Measurements from ENCODE around the gene DUSP15.

DUSP15 gene

DNA sequence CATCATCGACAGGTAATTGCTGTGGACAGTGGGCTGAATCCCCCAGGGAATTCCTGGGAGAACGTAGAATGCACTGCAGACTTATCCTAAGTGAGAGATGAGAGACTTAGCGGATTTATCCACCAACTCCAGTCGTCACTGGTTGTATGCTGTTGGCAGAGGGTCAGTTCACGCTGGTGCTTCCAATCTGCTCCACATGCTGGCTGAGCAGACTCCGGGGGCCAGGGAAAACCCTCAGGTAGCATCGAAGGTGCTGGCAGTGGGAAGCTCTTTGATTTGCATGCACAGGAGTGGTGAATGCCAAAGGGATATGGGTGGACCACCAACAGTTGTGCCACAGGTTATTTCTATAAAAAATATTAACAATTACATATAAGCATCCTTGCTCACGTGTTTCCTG lies 20.3 kb upstream of the DUSP15 start:
- no peak for DNase-seq

DNA sequence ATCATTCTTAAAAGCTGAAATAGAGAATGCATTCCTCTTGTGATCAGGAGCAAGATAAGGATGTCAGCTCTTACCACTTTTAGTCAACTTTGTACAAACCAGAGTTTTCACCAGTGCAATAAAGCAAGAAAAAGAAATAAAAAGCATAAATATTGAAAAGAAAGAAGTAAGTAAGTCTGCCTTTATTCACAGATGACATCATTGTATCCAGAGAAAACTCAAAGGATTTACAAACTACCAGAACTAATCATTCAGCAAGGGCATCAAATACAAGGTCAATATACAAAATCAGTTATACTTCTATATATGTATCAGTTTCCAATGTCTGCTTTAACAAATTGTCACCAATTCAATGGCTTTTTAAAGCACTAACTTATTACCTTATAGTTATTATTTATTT lies 13.5 kb upstream of the DUSP15 start:
- DNase-seq, result no peak

DNA sequence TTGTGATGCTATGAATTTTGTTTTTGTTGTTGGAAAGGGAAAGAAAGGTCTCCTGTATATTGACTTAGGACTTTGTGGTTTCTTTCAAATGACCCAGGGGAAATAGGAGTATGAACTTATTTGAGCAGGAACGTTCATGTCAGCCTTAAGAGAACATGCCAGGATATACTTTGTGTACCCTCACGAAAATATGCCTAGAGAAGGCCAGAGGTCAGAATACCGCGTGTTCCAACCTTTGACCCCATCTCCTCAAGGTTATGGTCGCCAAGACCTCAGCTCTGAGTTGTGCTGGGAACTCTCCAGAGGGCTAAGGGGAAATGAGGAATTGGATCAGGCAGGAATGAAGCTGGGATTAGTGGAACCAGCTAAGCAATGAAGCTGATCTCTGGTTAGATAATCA lies 11.6 kb upstream of the DUSP15 start:
- DNase-seq, result no peak

DNA sequence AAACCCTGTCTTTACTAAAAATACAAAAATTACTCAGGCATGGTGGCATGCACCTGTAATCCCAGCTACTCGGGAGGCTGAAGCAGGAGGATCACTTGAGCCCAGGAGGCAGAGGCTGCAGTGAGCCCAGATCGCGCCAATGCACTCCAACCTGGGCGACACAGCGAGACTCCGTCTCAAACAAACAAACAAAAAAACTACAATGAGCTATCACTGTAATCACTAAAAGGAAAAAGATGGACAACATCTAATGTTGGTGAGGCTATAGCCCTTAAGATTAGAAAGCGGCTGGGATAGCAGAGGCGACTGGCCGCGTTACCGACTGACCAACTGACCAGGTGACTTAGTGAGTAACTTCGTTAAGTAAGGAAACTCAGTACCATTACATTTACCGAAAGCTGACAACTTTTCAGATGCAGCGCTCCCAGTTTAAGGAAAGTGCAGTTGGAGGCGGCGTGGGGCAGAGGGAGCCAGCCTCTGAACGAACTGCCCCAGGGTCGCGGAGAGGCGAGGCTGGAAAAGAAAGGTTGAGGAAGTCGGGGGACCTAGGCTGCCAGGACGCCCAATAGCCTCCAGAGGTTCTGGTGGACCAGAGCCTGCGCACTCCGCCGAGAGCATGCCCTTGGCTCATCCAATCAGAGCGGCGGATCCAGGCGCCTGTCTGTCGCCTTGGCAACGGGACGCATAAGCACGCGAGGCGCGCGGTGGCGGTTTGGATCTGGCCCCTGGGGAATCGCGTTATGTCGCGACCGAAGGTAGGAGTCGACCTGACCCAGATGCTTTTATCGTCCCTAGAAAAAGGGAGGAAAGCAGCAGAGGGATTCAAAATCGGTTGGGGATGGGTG lies 9.0 kb upstream of the DUSP15 start:
- peak; percentile 93 for DNase-seq

DNA sequence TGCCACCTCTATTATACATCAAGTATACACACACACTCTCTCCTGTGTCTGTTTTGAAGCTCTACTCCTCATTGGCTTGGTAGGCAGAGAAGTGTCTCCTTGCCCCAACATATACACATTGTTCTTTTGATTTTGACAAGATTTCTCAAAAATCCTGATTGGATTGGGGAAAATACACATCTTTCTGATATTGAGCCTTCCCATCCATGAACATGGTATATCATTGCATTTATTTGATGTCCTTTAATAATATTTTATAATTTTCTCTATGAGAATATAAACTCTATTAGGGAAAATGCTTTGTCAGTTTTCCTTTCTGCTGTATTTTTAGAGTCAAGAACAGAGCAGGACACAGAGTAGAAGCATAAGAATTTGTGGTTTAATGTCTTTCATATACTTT lies 7.4 kb upstream of the DUSP15 start:
- no peak for DNase-seq

DNA sequence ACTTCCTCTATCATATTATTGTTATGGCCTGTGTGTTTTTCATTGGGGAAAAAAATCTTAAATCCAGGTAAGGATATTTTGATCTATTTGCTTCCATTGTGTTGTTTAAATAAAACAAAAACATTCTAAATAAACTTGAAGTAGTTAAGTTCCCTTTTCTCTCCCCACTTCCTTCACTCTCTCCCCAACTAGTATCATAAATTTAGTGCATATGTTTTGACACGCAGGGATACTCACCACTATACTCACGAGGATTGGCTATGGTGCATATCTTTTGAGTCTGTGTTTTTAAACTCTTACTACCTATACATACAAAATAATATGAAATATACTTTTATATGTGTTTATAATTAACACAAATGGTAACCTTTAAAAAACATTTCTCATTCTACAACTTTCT lies 5.3 kb upstream of the DUSP15 start:
- DNase-seq, result no peak

DNA sequence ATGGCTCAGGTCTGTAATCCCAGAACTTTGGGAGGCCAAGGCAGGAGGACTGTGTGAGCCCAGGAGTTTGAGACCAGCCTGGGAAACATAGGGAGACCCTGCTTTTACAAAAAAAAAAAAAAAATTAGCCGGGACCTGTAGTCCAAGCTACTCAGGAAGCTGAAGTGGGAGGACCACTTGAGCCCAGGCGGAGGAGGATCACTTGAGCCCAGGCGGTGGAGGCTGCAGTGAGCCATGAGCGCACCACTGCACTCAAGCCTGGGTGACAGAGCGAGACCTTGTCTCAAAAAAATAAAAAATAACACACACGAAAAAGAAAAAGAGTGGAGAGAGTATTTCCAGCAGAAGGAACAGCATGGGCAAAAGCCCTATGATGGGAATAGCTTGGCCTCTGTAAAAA lies 2.1 kb upstream of the DUSP15 start:
- no peak for DNase-seq

DNA sequence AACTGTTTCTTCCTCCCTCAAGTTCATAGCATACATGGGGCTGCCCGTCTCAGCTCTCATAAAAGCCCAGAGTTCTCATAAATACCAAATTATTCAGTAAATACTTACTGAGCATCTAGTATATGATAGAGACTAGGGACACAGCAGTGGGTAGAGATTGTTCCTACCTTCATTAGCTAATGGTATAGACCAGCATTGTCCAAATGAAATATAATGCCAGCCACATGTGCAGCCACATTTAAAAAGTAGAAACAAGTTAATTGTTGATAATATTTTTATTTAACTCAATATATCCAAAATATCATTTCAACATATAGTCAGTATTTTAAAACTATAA lies 1.3 kb upstream of the DUSP15 start:
- DNase-seq, result no peak

DNA sequence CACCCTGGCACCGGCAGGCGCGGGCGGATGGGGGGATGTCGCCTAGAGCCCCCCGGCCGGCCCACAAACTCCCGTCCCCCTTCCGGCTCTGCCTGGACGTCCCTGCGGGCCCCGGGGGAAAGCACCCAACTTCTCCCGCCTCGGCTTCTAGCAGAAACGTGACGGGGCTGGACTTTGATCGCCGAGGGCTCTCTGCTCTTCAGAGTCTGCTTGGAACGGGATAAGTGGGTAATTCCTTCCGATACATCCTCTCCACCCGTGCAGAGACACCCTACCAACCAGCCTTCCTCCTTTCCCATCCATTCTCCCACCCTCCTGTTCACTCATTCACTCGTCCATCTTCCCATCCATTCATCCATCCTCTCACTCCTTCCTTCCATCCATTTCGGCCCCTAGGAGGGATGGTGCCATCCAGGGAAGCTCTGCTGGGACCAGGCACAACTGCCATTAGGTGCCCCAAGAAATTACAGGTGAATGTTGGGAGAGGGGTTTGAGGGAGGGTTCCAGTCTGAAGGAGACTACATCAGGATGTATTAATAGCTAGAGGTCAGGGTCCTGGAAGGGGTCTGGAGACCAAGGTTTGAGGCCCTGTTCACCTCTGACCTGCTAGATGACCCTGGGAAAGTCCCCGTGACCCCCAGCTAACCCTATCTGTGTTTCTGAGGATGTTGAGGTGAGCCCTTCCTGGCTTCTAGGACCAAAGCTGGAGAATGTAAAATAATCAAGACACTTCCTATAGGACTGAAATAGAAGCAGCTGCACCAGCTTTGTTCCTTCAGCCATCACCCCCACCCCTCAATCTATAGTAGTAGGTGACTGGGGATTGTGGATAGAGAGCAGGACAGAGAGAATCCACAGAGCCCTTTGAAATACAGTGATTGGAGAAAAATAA lies 645 bp upstream of the DUSP15 start:
- no peak for DNase-seq

DNA sequence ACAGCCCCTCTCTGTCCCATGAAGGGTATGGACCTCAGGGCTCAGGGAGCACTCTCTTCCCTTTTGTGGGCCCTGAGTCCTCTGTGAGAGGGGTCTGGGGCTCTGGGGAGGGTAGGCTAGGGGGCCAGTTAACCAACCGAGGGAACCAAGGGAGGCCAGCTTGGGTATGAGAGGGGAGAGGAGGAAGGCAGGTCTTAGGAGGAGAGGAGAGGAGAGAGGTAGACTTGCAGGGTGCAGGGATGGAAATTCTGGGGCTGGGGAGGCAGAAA lies 720 bp downstream of the DUSP15 start:
- DNase-seq, result no peak

DNA sequence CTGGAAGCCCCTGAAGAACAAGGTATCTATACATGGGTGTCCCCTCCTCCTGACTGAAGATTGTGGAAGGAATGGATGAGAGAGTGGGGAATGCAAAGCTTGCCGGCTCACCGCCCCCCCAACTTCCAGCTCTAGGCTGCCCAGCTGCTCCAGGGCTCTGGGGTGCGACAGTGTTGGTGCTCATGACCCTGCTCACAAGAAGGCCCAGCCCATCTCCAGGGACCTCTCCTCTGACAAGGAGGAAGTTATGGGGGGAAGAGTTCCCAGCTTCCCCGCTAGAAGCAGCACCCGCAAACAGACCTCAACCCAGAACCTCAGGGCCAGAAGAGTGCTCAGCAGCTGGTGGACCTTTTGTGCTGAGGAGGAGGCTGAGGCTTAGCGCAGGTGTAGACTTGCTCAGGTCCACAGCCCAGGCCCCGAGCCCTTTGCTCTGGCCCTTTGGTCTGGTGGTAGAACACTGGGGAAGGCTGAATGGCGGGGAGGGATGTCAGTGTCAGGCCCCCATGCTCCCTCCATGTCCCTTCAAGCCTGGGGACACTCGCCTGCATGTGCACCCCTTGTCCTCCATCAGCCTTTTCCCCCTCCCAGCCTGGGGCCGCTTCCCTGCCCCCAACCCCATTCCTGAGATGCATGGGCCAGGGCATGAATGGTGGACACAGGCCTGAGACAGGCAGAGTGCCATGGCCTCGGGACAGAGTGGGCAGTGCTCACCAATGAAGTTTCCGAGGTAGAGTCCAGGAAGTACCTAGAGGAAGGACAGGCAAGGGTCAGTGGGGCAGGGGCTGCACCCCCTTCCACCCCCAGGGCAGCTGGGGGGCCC lies 1.3 kb downstream of the DUSP15 start:
- DNase-seq, result no peak

DNA sequence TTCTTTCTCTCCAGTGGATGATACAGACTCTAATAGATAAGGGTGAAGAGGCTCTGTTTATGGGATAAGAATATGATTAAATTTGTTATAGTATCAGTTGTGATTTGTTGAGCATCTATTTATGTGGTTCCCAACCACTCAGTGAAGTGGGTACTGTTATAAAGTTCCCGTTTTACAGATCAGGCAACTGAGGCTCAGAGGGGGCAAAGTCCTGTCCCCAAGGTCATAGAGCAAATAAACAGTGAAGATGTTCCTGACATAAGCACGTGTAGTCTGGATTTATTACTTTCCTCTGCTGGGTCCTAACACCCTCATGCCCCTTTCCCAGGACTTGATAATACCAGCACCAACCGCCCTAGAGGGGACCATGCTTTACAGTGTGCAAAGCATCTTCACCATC lies 4.1 kb downstream of the DUSP15 start:
- no peak for DNase-seq

DNA sequence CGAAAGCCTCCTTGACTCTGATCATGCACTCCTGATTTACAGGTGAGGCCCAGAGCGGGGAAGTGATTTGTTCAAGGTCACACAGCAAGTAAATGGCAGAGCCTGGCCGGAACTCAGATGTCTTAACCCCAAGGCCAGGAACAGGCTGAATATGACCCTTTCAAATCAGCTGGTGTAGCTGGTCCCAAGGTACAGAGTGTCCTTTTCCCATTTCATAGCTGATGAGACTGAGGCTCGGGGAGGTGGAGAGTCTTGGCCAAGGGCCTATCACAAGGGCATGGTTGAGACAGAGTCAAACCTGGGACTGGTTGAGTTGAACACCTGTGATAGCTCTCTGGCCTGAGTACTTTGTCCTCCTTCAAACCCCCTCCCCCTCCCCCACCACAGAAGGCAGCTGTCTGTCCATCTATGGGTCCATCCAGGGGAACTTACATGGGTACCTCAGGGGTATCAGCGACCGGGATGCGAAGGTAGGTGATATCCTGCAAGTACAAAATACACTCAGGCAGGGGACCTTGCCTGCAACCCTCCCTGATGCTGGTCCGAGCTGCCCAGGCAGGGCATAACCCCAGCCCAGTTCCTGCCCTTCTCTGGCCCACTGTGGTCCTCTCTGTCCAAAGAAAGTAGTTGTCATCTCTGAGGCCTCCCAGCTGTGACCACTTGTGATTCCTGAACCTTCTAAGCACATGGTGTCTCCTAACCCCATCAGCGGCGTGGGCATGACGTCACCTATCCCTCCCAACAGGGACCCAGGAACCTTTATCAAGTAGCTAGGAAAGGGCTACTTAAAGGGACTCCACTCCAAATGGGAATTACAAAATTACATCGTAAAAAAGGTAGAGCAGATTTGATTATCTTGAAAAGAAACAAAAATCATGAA lies 5.6 kb downstream of the DUSP15 start:
- DNase-seq, result no peak

DNA sequence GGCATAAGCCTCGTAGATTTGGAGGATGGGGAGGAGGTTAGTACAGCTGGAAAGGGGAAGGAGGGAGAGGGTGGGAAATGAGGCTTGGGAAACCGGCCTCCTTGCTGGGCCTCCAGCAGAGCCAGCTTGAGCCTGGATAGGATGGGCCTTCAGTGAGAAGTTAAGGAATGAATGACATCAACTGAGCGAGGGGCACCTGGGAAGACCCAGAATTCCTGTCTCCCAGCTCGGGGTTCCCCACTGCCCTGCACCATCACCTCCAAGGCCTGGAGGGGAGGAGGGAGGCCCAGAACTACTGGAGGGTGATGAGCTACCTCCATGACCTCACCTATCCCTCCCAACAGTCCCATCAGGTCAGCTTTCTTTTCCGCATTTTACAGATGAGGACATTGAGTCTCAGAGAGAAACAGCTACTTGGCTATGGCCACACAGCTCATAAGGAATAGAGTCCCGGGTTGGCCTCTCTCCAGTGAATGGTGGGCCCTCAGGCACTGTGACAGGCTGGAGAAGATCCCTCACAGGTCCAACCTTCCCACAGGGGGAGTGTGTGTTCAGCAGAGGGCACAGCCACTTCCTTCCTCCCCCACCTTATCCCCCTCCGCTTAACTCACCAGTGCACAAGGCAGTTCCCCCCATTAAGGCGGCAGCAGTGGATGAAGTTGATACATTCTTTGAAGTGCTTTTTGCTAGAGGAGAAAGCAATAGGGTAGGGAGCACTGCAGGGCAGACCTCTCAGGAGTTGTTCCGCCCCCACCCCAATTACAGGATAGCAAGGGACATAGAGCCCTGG lies 6.8 kb downstream of the DUSP15 start:
- no peak for DNase-seq

DNA sequence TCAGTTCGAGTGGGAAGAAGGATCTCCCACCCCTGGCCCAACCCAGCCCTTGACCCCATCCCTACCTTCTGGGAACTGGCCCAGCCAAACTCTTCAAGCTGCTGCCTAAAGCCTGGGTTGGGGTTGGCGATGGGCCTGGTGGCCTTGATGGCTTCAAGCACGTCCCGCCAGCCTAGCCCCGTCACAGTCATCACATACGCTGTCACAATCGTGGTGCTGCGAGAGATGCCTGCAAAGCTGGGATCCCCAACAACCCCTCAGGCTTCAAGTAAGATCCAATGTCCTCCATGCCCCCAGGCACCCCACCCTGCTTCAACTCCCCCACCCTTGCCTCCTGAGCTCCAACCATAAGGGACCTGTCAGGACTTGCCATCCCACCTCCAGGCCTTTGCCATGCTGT lies 7.8 kb downstream of the DUSP15 start:
- DNase-seq, result no peak

DNA sequence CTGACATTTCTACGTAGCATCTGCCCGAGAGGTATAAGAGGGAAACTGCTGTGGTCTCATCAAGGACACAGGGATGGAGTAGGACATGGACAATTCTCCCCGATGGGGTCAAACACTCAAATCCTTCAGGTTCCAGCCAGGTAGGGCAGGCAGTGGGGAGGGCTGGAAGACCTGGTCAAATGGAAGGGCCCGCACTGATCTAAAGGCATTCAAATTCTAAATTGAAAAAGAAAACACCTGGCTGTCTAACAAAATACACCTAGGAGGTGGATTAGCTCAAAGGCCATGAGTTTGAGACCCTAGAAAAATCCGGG lies 8.2 kb downstream of the DUSP15 start:
- no peak for DNase-seq

DNA sequence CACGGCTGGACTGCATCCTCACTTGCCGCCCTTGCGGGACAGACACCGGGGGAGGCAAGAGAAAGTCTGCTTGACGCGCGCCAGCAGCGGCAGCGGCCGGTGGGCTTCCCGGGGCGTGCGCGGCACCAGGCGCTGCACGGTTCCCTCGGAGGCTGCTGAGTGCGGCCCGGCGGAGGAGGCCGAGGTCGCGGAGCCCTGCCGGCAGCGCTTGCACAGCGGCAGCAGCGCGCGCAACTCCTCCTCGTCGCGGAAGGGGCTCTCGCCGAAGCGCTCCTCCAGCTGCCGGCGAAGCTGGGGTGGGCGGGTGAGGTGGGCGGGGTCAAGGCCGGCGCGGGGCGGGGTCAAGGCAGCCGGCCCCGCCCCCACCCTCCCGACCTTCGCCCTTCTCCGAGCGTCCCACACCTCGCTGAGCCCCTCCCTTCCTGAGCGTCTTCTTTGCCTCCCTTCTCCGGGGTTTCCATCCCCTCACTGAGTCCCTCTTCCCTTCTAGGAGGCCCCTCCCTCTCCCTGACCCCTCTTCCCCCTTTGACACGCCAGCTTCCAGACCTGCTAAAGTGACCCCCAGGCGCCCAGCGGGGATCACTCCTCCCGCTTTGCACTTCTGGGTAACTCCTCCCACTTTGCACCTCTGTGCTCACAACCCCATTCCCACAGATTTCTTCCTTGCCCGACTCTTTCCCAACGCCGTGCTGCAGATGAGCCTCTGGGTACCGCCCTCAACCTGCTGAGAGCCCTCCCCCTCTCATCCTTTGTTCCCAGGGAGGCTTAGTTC lies 8.8 kb downstream of the DUSP15 start:
- DNase-seq, result peak; percentile 65

DNA sequence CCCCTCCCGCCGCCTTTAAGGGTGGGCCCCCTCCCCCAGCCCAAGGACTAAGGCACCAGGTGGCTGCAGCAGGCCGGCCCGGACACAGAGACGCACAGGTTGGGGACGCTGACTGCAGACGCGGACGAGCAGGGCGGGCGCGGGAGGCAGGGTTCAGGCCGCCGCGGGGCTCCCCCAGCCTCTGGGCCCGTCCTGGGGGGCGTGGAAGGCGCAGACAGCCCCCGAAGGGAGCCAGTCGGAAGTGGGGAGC lies 9.3 kb downstream of the DUSP15 start:
- DNase-seq, result no peak

DNA sequence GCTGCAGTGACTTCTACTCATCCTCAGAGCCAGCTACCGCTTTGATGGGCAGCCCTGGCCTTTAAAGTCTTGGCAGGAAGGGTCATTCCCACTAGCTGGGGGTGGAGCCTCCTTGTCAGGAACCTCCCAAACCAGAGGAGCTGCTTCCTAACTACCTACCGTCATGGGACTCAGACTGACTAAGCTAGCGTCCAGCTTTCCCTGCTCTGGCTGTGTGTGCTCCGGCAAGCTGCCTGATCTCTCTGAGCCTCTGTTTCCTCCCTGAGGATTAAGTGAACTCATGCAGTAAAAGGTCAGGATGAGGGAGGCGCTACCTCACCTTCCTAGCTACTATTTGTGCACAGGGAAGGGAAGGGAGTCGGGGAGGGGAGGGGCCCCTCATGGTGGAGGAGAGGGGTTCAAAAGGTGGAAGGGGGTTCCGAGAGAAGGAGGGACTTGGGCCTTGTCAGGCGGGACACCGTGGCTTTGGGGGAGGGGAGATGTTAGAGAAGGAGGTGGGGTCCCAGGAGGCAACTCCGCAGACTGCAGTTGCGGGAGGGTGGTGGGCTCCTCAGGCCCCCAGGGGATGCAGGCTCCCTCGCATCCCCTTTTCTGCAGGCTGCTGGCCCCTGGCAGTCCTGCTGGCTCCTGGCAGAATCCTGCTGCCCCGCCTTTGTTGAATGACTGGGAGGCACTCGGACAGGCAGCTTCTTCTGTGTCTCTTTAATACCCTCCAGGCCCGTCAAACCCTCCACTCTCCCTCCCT lies 9.8 kb downstream of the DUSP15 start:
- DNase-seq, result no peak

DNA sequence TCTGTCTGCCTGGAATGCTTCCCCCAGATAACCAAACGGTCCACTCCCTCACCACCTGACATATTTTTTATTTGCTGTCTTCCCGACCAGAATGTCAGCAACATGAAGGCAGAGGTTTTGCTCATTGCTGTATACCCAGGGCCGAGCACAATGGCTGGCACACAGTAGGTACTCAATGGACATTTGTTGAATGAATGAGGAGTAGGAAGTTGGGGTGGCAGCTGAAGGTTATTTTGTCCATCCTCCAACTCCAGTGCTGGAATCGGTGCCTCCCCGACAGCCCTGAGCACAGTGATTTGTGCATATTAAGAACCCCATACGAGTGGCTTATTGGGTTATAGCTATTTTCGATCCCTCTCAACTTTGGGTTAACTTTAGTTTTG lies 10.3 kb downstream of the DUSP15 start:
- no peak for DNase-seq
